Limb (tissue), 2 donors: ENCODE results near the gene MRPS10.
"Not testable (repeated sequence)": the region's sequence is repeated elsewhere in the genome, so short reads cannot be mapped to it uniquely, and the experiment has no call there.

Source experiments
- DNase-seq, 2 donors: peaks; one replicate each; pipeline ENCODE4 v3.0.0-alpha.2; 2016; ENCODE audit errors: extremely low spot score in 2 of 2

Gene MRPS10

DNA sequence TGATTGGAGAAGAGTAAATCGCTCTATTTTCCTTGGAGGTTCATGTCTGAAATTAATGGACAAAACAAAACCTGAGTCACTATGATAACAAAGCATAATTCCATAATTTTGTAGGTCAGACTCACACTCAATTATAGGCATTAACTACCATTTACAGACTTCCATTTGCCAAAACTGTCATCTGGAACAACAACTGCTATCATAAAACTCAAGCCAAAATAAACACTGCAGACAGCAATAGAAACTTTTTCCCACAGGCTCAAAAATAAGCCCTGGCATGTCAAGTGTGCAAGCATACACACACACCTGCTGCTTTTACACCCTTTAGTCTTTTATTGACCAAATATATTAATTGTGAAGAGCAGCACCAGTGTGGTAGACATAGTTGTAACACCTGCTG, 7.1 kb downstream of the MRPS10 start:
- no peak for DNase-seq

DNA sequence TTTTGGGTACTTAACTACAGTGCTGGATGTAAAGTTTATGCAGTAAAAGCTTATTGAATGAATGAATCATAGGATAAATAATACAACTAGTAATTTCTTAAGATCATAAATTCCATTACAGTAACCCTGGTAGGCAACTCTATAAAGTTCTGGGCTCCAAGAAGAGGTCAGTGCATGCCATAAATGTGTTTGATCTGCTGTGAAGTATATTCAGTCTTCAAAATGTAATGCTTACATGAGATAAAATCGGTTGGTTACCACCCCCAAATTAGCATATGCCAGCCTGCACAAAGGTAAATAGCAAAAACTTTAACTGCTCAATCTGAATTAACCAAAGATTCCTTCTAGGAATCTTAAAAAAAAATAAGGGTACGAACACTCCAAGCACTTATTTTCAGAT, 10.1 kb downstream of the MRPS10 start:
- not testable (repeated sequence) for DNase-seq

DNA sequence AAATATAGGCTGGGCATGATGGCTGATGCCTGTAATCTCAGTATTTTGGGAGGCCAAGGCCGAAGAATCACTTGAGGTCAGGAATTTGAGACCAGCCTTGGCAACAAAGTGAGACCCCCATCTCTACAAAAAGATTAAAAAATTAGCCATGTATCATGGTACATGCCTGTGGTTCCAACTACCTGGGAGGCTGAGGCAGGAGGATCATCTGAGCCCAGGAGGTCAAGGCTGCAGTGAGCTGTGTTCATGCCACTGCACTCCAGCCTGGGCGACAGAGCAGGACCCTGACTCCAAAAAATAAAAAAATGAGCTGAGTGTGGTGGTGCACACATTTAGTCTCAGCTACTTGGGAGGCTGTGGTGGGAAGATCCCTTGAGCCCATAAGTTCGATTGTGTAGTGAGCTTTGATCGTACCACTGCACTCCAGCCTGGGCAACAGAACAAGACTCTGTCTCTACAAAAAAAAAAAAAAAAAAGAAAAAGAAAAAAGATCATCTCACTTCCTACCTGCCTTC, 12.8 kb downstream of the MRPS10 start:
- no peak for DNase-seq

DNA sequence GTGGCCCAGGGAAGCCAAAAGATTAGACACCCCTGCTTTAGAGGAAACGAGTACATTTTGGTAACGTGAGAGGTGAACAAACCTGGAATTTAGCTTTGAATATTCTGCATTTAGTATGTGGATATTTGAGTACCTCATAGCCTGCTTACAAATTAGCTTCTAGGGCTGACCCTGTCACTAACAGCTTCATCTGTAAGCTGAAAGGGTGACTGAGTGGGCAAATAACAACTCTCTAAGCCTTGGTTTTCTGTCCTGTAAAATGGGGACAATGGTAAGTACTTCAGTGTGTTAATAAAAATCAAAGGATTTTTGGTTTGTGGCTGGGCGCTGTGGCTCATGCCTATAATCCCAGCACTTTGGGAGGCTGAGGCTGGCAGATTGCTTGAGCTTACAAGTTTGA, 14.5 kb downstream of the MRPS10 start:
- DNase-seq = no peak

DNA sequence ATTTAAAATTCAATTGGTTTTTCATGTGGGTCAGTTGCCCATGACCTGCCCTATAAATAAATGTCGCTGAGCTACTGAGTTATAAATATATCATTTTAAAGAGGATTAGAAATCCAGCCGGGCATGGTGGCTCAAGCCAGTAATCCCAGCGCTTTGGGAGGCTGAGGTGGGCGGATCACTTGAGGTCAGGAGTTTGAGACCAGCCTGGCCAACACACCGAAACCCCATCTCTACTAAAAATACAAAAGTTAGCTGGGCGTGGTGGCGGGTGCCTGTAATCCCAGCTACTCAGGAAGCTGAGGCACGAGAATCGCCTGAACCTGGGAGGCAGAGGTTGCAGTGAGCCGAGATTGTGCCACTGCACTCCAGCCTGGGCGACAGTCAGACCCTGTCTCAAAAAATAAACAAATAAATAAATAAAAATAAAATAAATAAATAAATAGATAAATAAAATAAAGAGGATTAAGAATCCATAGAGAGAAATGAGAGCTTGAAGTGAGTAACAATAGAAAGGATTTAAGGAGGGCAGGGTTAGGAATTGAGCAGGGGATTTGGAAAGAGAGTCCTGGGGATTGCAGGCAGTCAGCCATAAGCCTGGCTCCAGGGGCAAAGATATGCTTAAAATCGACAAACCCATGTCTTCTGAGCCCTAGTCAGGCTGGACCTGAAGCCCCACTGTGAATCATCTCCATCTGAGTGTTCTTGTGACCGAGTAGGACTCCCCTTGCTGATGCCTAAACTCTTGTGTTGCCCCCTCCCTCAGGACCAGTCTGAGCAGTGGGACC, 15.3 kb downstream of the MRPS10 start:
- not testable (repeated sequence) for DNase-seq

DNA sequence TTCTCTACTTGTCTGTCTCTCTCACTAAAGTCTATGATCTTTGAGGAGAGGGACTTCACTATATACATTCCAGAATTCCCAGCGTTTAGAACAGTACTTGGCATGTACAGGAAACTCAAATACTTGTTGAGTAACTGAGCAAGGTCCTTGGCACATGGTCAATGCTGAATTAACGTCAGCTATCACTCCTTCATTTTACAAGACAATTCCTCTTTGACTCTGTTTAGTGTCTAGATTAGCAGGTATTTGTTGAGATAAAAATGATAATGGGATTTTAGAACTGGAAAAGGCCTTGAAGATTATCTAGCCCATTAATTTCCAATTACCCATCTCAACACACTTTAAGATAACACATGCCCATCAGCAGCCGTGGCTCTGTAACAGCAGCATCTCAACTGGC, 16.3 kb downstream of the MRPS10 start:
- no peak for DNase-seq

DNA sequence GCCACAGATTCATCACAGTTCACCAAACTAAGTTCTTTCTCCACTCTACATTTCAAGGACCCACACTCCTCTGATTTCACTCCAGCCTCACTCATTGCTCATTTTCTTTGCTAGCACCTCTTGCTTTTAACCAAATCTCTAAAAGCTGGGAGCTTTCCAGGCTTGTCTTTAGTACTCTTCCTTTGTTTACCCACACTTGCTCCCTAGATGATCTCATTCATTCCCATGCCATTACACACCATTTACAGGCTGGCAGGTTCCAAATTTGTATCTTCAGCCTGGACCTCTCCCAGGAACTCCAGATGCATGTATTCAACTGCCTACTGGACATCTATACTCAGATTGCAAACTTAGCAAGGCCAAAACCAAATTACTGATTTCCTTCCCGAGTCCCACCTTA, 17.6 kb downstream of the MRPS10 start:
- DNase-seq = no peak

DNA sequence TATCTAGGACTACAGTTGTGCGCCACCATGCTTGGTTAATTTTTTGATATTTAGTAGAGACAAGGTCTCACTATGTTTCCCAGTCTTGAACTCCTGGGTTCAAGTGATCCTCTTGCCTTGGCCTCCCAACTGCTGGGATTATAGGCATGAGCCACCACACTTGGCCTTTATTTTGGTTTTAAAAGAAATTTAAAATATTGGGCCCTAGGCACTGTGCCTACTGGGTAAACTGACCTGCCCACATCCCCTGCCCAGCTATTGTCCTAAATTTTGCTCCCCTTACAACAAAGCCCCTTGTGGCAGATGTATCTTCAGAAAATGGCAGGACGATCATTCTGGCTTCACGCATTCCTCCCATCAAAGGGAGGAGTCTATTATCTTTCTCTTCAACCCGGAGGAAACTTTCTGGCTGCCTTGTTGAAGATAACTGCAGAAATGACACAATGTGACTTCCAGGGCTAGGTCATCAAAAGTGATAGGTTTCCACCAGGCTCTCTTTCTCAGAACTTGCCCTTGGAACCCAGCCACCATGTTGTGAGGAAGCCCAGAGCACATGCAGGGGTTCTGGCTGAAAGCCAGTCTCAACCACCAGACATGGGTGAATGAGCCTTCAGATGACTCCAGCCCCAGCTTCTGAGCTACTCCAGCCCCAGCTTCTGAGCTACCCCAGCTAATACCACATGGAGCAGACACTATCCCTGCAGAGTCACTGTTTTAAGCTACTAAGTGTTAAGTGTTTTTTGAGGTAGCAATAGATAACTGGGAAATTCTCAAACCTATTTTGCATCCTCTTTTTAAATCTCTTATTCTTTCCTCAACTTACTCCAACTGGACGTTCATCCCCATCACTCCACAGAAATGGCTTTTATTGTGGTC, 18.3 kb downstream of the MRPS10 start:
- DNase-seq = no peak

DNA sequence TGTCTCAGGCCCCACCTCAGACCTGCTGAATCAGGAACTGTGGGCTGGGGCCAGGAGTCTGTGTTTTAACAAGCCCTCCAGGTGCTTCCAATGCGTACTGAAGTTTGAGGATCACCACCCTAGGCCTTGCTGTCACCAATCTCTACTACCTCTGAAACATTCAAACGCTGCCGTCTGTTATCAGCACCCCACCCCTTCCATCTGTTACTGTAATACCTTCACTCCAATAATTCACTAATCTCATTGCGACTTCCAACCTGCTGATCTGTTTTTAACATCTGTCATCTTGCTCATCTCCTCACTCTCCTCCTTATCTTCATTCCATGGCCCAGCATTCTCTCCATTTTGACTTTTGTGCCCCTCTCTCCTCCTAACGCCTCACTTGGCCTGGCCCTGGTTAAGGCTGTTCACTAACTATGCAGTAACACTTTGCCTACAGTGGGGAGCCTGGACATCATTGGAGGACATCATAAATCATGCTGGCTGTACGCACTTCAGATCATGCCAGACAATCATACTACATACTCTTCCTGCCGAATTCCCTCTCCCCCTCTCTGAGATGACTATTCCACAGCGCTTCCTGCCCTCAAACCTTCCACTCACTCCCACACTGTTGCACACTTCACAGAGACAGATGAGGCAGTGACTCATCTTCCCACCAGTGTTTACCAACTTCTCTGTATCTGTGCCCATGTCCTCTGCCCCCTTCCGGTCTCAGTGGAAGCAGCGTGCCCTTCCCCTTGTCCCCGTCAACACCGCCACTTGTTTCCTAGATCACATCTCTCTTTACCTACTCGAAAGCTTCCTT, 19.9 kb downstream of the MRPS10 start:
- DNase-seq = no peak

DNA sequence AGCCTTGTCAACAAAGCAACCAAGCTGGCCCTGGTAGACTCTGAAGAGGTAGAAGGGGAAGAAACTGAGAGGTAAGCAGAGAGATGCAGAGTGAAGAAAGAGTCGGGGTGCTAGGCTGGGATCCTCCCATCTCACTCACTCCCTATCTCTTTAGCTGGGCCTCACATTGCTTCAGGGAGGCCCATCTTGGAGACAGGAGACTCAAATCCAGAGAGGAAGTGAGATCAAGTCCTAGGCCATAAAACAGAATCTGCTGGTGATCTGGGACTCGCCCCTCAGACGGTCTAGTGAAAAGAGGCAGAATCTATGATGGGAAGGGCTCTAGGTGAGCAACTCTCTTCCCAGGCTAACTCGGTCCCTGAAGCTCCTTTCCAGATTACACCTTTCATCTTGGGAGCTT, 22.2 kb downstream of the MRPS10 start:
- no peak for DNase-seq

DNA sequence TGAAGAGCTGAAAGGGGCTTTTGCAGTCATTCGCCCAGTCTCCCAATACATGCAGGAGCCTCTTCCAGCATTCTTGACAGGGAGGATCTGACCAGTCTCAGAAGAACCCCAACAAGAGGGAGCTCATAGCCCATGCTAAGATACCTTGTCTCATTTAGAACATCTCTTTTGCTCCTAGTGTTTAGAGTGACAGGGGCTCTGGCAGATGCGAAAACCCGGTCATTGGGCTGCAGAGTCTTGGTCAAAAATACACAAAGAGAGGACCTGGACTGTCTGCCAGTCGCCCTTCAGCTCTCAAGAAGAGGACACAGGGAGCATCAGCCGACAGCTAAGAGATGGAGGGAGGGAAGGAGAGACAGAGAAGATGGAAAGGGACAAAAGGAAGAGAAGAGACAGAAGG, 23.6 kb downstream of the MRPS10 start:
- no peak for DNase-seq

DNA sequence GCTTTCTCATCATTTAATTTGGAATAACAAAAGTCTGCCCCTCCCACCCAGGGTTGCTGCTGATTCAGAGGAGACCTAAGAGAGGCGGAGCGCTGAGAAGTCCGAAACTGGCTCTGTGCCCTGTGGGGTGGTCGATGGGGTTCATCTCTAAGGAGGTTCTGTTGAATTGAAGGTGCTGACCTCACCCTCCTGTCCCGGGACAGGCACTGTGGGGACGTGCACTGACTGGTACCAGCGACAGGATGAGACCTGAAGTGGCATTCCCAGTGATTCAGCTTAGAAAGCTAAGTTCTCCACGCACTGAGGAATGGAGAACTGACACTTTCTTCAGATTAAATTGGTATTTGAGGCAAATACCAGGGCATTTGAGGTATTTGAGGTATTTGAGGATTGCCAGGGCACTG, 24.2 kb downstream of the MRPS10 start:
- no peak for DNase-seq

DNA sequence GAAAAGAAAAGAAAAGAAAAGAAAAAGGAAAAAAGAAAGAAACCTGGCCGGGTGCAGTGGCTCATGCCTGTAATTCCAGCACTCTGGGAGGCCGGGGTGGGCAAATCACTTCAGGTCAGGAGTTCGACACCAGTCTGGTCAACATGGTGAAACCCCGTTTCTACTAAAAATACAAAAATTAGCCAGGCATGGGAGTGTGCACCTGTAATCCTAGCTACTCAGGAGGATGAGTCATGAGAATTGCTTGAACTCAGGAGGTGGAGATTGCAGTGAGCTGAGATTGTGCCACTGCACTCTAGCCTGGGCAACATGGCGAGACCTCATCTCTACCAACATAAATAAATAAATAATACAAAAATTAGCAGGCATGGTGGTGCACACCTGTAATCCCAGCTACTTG, 25.3 kb downstream of the MRPS10 start:
- DNase-seq = not testable (repeated sequence)

DNA sequence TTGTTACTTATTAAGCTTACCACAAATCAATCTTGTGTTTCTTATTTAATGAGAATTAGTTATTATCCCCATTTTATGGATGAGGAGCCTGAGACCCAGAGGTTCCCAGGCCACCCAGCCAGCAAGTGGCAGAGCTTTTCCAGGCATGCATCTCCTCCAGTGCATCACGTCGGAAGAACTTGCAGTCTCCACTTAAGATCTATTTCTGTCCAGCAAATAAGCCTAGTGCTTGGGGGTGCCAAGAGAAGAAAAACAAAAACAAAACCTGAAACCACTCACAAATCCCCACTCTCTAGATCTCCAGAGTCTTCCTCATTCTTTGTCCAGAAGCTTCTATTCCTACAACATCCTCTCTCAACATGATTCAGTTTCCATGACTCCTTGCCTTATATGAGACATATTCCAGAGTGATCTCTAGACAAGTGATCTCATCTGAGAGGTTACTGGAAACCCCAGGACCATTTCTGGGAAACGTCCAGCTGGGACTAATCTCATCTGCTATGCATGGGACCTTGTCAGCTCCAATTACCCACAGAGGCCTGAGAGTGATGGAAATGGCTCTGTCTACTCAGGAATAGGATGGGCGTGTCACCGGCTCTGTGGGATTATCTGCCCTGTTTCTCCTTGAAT, 27.0 kb downstream of the MRPS10 start:
- no peak for DNase-seq

DNA sequence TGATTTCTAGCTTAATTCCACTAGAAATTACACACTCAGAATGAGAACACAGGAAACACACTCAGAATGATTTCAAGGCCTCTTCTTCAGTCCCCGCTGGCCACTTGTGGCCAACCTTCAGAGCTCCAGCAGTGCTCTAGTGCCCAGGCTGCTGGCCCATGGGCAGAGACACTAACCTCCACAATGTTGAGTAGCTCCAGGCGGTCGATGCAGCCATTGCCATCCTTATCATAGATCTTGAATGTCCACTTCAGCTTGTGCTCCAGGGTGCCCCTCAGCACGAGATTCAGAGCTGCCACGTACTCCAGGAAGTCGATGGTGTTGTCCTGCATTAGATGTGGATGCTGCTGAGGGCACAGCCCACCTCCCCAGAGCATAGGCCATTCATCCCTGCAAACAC, 29.3 kb downstream of the MRPS10 start:
- DNase-seq = no peak

DNA sequence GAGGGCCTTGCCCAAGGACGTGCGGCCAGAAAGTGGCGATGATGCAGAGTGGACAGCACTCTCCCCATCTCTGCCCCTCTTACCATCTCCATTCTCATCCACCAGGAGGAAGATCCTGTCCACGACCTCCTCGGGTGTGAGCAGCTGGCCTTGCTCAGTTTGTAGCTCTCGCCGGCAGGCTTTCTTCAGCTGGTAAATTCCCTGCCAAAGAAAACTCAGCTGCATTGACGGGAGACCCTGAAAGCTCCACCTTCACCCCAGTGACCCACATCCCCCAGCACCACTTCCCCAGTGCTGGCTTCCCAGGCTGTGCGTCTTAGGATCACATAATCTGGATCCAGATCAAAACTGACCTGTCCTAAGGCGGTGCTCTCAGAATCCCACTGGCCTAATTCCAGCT, 32.1 kb downstream of the MRPS10 start:
- no peak for DNase-seq

DNA sequence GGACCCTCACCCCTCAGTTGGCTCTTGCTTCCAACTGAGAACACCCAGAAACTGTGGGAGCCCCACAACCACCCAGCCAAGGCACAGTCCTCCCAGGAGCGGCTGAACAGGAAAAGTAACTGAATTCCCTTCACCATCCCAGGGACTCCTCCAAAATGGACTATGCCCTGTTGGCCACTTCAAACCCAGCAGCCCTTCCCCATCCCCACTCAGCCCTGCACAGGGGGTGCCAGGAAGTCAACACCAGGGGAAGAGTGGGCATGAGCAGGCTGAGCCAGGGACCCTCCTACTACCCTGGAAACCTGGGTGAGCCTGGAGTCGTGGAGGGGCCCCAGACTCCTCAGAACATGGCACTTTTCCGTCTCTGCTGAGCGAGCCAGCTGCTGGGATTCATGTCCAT, 33.2 kb downstream of the MRPS10 start:
- DNase-seq = no peak

DNA sequence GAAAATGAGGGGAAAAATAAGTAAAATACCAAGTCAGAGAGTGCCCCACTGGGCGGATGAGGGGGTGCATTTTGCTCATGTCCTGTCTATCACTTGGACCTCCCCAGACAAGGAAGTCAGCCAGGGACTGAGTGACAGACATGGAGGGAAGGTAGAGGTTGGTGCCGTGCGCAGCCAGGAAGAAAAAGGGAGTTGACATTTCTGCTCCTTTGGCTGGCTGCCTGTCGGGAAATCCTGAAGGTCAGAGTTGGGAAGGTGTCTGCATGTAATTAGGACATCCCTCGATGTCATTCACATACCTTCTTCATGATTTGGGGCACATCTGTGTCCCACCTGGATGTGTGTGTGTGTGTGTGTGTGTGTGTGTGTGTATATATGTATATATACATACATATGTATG, 35.6 kb downstream of the MRPS10 start:
- no peak for DNase-seq

DNA sequence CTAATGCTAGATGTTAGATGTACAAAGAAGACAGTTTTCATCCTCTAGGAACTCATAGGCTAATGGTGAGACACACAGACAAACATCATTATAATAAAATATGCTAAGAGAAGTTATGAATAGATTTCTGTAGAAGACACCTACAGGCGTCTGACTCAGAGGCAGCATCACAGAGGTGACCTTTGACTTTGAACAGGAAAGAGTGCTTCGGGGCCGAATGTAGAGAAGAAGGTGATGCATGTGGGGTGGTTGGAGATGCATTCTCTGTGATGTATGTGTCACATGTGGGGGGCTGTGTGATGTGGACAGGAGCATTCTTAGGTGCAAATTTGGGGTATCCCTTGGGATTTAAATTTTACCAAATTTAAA, 37.7 kb downstream of the MRPS10 start:
- DNase-seq = no peak

DNA sequence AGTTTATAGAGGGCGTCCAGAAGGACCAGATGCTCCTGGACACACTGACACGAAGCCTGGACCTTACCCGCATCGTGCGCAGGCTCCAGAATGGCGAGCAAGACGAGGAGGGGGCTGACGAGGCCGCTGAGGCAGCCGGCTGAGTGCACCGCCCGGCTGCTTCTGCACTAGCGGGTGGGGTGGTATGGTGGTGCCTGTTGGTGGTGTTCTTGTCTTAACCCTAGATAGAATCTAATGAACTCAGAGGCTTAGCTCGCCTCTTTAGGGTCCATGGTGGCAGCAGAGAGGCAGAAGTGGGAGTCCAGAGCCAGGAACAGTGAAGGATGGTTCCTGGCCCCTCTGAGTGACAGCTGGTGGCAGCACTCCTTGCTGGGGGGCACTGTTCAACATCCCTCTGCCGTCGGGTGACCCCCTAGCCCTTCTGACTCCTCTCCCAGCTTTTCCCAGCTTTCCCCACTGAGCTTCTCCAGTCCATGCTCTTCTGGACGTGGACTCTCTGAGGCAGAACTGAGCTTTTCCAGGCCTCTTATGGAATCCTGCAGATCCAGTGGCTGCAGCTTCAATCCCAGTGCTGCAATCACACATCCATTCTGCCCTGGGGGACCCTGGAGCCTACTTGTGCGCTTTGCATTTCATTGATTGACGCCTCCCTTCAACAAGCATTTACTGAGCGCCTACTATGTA, 38.3 kb downstream of the MRPS10 start:
- no peak for DNase-seq
